CD4-positive, alpha-beta T cell treated with Interleukin-17A for 4 hours (primary cell): ENCODE measurements around the gene SP2.

ENCODE experiments used
- DNase-seq: peaks from one replicate; pipeline ENCODE4 v3.0.0-alpha.2; 2020; ENCODE audit warnings: mixed read lengths

The SP2 gene

DNA sequence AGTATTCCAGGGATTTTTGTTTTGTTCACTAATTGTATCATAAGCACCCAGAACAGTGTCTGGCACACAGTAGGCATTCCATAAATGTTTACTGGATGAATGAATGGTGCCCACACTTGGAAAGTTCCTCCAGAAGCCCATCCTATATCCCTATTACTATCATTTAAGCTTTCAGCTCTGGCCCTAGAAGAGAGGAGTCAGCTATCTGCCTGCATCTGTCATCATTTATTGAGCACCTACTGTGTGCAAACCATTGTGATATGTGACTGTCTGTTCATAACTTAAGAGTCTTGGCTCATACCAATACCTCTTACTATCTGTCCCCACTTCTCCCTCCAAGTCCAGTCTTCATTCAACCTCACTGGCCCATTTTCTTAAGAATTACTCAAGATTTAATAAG is 25.0 kb upstream of the SP2 start:
- no peak for DNase-seq

- no peak for DNase-seq
These were observed 23.9 kb upstream of the SP2 start for GRCh38 chr17:47872019-47872650.

DNA sequence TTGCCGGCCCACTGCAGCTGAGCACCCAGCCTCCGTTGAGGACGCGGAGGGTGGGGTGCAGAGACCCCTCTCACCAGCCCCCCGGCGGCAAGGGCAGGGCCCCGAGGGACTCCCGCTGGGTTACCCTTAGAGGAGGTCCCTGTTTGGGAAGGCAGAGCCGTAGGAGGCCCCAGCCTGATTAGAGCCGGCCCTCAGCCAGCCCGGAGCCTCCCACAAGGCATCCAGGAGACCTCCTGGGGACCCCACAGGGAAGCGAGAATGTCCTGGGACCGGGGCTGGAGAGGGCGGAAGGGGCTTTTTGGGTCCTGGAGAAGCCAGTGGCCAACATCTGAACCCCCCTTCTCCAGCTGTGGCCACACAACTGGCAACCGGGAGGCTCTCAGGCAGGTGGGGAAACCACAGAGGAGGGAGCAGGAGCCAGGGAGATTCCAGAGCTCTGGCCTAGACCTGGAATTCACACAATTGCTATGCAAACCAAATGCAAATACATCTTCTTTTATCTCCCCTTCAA is 23.3 kb upstream of the SP2 start:
- DNase-seq: no peak

GRCh38 chr17:47873200-47874090 is 22.6 kb upstream of the SP2 start:
- DNase-seq: no peak

GRCh38 chr17:47875011-47875985 is 20.7 kb upstream of the SP2 start:
- DNase-seq: no peak

GRCh38 chr17:47877368-47878034 is 18.5 kb upstream of the SP2 start:
- no peak for DNase-seq

- no peak for DNase-seq
These were observed 17.6 kb upstream of the SP2 start for GRCh38 chr17:47878203-47879027.

GRCh38 chr17:47879028-47879585 is 16.9 kb upstream of the SP2 start:
- DNase-seq: no peak

DNA sequence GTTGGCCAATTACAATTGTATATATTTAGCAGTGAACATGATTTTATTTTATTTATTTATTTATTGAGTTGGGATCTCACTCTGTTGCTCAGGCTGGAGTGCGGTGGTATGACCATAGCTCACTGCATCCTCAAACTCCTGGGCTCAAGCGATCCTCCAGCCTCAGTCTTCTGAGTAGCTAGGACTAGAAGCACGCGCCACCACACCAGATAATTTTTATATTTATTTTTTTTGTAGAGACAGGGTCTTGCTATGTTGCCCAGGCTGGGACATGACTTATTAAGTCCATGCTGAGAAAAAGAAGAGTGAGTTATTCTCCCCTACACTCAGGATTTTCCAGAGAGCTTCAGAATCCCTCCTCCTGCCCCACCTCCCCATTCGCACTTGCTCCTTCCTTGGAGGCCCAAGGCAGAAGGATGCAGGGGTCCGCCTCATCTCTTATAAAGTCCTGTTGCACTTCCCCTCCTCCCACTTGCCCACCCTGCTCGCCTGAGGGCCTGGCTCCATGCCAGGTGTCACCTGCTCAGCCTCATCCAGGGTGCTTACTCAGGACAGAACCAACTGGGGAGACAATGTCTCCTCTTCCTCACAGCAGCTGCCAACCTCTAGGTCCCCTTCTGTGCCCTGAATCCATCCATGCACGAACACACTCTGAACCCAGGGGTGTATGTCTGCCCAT is 16.1 kb upstream of the SP2 start:
- DNase-seq: no peak

DNA sequence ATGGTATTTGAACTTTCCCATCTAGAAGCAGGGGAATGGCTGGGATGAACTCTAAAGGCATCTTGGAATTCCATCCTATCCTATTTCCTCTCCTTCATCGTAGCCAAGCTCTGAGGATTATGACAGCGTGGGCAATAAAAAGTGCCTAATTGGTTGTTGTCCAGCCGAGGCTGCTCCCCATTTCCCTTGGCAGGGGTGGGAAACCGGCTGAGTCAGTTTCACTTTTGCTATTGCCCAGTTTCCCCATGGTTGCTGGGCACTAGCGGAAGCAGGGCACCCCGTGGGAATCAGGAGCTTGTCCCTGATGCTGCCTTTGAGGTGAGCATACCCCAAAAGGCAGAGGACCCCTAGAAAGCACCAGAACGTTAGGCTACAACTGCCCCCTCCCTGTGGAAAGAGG is 13.8 kb upstream of the SP2 start:
- no peak for DNase-seq

DNA sequence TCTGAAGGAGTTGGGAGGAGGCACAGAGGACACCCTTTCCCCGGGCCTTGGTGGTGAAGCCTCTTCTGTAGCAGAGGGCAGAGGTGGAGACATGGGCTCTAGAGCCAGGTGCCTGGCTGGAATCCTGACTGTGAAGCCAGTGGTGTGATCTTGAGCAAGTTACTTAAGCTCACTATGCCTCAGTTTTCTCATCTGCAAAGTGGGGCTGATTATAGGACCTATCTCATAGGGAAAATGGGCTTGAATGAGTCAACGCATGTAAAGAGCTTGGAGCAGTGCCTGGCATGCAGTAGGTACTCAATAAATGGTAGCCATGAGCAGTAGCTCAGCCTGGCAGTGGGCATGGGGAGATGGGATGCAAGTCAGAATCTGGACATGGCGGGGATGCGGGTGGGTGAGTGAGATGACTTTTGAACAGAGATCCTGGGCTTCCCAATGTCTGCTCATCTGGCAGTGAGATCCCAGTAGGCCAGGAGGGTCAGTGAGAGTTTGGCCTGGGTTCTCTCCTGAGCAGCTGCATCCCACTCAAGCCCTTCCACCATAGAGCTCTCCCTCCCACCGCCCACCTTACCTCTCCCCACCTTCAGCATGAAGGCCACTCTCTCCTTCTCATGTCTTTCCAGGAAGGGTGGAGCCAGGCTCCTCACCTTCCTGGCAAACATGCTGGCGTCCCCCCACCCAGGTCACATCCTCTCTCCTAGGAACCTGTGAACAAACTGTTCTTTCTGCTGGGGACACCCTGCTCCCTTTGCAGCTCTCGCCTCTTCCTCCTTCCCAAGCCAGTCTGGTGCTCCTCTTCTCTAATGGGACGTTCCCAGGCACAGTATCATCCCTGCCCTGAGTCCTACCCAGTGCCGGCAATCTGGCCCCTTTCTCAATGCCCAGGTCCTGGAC is 13.1 kb upstream of the SP2 start:
- DNase-seq: no peak

GRCh38 chr17:47883589-47884426 is 12.2 kb upstream of the SP2 start:
- no peak for DNase-seq

- no peak for DNase-seq
These were observed 11.7 kb upstream of the SP2 start for GRCh38 chr17:47884427-47884740.

DNA sequence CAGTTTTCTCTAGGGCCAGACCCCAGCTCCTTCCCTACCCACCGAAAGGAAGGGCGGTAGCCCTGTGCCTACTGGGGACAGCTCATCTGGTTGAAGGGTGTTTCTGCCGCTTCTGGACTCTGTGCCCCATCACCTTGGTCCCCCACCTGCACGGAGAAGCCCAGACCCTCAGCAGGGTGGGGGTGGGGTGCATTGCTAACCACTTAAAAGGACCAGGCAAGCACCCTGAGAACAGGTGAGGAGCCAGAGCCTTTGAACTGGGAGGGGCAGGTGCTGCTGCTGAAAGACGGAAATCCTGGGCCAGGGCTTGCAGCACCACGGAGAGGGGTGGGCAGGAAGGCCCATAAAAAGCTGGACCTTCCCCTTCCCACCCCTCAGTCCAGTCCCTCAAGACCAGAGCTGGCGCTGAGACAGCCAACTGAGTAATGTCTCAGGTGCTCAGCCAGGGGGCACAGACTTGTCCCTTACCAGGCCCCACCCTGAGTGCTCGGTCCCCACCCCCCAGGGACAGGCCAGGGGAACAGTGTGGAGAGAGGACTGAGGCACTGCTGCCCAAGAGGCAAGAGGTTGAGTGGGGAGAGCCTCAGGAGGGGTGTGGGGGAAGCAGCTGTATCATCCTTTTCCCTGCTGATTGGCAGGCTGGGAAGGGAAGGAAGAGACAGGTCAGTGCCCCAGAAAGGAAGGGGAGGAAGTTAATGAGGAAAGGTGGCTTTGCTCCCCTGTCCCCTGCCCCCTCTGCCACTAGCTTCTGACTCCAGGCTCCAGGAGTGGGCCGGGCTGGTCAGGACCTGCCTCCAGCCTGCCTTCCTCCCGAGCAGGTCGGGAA is 10.9 kb upstream of the SP2 start:
- peak; percentile 43 for DNase-seq

- DNase-seq: no peak
These were observed 7.7 kb upstream of the SP2 start for GRCh38 chr17:47888293-47888692.

- DNase-seq: peak; percentile 97
These were observed 6.1 kb upstream of the SP2 start for GRCh38 chr17:47889734-47890529.

- DNase-seq: no peak
These were observed 4.4 kb upstream of the SP2 start for GRCh38 chr17:47891545-47892088.
